ENCODE results near the gene BSDC1. TPM values are rescaled to one million over a fixed set of nuclear protein-coding genes. Genes with fewer than 3 reads are reported as not detected.
A peak's percentile ranks its signal among the peaks of the same experiment; 100 is the strongest.

The BSDC1 gene
- total and polyA plus RNA-seq, 10 of the 15 experiments (the other 5 are each of a cell fraction or from before 2014, with no cell fraction given), result 3.0 to 39.7 (median 22.8) TPM

DNA sequence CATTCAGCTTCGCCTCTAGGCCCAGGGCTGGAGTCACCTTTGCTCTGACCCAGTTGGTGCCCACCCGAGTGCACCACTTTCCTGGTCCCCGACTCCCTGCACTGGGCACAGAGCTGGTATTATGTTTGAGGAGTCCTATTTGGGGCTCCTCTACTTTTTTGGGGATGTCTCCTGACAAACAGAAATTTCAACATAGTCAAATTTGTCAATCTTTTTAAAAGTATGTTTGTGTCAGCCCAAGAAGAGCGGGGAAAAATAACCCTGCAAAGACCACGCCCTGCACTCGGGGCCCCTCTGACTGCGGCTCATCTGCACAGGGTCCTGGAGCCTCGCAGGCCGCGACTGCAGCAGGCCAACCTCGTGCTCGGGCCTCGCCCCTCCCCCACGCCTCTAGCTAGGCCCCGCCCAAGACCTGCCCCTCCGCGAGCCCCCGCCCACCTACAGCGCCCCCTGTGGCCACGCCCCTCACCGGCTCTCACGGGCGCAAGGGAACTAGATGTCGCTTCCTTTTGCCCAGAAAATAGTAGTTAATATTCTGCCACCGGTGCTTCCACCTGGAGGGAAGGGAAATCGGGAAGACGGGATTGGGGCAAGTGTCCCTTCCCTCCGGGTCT, 43.3 kb downstream of the BSDC1 start (continued):
- TF ChIP-seq, protein P1, sequence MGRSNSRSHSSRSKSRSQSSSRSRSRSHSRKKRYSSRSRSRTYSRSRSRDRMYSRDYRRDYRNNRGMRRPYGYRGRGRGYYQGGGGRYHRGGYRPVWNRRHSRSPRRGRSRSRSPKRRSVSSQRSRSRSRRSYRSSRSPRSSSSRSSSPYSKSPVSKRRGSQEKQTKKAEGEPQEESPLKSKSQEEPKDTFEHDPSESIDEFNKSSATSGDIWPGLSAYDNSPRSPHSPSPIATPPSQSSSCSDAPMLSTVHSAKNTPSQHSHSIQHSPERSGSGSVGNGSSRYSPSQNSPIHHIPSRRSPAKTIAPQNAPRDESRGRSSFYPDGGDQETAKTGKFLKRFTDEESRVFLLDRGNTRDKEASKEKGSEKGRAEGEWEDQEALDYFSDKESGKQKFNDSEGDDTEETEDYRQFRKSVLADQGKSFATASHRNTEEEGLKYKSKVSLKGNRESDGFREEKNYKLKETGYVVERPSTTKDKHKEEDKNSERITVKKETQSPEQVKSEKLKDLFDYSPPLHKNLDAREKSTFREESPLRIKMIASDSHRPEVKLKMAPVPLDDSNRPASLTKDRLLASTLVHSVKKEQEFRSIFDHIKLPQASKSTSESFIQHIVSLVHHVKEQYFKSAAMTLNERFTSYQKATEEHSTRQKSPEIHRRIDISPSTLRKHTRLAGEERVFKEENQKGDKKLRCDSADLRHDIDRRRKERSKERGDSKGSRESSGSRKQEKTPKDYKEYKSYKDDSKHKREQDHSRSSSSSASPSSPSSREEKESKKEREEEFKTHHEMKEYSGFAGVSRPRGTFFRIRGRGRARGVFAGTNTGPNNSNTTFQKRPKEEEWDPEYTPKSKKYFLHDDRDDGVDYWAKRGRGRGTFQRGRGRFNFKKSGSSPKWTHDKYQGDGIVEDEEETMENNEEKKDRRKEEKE (IDR thresholded peaks at IDR 0.05), result no peak
- TF ChIP-seq SIX5 (IDR thresholded peaks at IDR 0.05; ENCODE audit: low read depth, low read length, severe bottlenecking) (no peak), SIN3A (IDR thresholded peaks at IDR 0.05; ENCODE audit: low read depth, low read length) (no peak), BCL11A (IDR thresholded peaks at IDR 0.05; ENCODE audit: low read depth, low read length) (no peak), SUPT20H (IDR thresholded peaks at IDR 0.05; ENCODE audit: borderline replicate concordance, control insufficient read depth, low read depth, low read length) (no peak), NR2C2 (IDR thresholded peaks at IDR 0.05; ENCODE audit: borderline replicate concordance, control insufficient read depth, insufficient read length, low read depth) (no peak), EZH2 (IDR thresholded peaks at IDR 0.05; ENCODE audit: borderline replicate concordance, control insufficient read depth, low read depth, low read length) (no peak), BHLHE40 (IDR thresholded peaks at IDR 0.05; ENCODE audit: borderline replicate concordance in 1 of 2, low read depth in 2 of 2, low read length in 1 of 2) (peak in 1 of 2 experiments; percentile 12; a peak in 2 of 4 replicates), SMAD1 (IDR thresholded peaks at IDR 0.05; ENCODE audit: low read depth, partially characterized antibody) (no peak), ETV6 (conservative IDR thresholded peaks at IDR 0.05 in 1 of 2, IDR thresholded peaks at IDR 0.05 in 1 of 2; ENCODE audit: borderline replicate concordance in 1 of 2, low read depth in 1 of 2) (no peak), EGR1 (IDR thresholded peaks at IDR 0.05; ENCODE audit: borderline replicate concordance in 1 of 2, low read depth in 2 of 2, low read length in 2 of 2) (peak in 1 of 2 experiments; percentile 50; a peak in 2 of 3 replicates), IKZF1 (conservative IDR thresholded peaks at IDR 0.05) (no peak), ZNF274 (IDR thresholded peaks at IDR 0.05; ENCODE audit: insufficient read depth, insufficient read length) (no peak), NBN (IDR thresholded peaks at IDR 0.05) (no peak), TCF7 (IDR thresholded peaks at IDR 0.05; ENCODE audit: borderline replicate concordance) (no peak), POU2F2 (IDR thresholded peaks at IDR 0.05; ENCODE audit: borderline replicate concordance, low read depth, low read length) (no peak)
- TF ChIP-seq, protein P2, sequence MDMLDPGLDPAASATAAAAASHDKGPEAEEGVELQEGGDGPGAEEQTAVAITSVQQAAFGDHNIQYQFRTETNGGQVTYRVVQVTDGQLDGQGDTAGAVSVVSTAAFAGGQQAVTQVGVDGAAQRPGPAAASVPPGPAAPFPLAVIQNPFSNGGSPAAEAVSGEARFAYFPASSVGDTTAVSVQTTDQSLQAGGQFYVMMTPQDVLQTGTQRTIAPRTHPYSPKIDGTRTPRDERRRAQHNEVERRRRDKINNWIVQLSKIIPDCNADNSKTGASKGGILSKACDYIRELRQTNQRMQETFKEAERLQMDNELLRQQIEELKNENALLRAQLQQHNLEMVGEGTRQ (IDR thresholded peaks at IDR 0.05; ENCODE audit: borderline replicate concordance, low read depth, low read length), result no peak
- TF ChIP-seq, protein P3, sequence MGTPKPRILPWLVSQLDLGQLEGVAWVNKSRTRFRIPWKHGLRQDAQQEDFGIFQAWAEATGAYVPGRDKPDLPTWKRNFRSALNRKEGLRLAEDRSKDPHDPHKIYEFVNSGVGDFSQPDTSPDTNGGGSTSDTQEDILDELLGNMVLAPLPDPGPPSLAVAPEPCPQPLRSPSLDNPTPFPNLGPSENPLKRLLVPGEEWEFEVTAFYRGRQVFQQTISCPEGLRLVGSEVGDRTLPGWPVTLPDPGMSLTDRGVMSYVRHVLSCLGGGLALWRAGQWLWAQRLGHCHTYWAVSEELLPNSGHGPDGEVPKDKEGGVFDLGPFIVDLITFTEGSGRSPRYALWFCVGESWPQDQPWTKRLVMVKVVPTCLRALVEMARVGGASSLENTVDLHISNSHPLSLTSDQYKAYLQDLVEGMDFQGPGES (IDR thresholded peaks at IDR 0.05), result no peak
- TF ChIP-seq, protein P4, sequence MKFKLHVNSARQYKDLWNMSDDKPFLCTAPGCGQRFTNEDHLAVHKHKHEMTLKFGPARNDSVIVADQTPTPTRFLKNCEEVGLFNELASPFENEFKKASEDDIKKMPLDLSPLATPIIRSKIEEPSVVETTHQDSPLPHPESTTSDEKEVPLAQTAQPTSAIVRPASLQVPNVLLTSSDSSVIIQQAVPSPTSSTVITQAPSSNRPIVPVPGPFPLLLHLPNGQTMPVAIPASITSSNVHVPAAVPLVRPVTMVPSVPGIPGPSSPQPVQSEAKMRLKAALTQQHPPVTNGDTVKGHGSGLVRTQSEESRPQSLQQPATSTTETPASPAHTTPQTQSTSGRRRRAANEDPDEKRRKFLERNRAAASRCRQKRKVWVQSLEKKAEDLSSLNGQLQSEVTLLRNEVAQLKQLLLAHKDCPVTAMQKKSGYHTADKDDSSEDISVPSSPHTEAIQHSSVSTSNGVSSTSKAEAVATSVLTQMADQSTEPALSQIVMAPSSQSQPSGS (IDR thresholded peaks at IDR 0.05; ENCODE audit: low read length), result no peak
- TF ChIP-seq, protein P5, sequence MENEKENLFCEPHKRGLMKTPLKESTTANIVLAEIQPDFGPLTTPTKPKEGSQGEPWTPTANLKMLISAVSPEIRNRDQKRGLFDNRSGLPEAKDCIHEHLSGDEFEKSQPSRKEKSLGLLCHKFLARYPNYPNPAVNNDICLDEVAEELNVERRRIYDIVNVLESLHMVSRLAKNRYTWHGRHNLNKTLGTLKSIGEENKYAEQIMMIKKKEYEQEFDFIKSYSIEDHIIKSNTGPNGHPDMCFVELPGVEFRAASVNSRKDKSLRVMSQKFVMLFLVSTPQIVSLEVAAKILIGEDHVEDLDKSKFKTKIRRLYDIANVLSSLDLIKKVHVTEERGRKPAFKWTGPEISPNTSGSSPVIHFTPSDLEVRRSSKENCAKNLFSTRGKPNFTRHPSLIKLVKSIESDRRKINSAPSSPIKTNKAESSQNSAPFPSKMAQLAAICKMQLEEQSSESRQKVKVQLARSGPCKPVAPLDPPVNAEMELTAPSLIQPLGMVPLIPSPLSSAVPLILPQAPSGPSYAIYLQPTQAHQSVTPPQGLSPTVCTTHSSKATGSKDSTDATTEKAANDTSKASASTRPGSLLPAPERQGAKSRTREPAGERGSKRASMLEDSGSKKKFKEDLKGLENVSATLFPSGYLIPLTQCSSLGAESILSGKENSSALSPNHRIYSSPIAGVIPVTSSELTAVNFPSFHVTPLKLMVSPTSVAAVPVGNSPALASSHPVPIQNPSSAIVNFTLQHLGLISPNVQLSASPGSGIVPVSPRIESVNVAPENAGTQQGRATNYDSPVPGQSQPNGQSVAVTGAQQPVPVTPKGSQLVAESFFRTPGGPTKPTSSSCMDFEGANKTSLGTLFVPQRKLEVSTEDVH (IDR thresholded peaks at IDR 0.05; ENCODE audit: low read depth, partially characterized antibody), result no peak

Data from GM12878 (cell line).